Fibroblast of upper back skin (primary cell): ENCODE measurements around the gene TUBA4B.
A peak's percentile ranks its signal among the peaks of the same experiment; 100 is the strongest.

Source experiments
- DNase-seq: peaks from one replicate; pipeline ENCODE4 v3.0.0-alpha.2; 2013

TUBA4B gene

GRCh38 chr2:219218732-219219701, 34.0 kb upstream of the TUBA4B start, which contains the start of gene ABCB6:
Gene ABCB6 (minus strand): TSS chr2:219218958. CDS start chr2:219218673, 285 bp downstream.
- DNase-seq, result peak; percentile 97

GRCh38 chr2:219219784-219220532, 33.1 kb upstream of the TUBA4B start:
- no peak for DNase-seq

GRCh38 chr2:219220652-219221402, 32.2 kb upstream of the TUBA4B start:
- no peak for DNase-seq

DNA sequence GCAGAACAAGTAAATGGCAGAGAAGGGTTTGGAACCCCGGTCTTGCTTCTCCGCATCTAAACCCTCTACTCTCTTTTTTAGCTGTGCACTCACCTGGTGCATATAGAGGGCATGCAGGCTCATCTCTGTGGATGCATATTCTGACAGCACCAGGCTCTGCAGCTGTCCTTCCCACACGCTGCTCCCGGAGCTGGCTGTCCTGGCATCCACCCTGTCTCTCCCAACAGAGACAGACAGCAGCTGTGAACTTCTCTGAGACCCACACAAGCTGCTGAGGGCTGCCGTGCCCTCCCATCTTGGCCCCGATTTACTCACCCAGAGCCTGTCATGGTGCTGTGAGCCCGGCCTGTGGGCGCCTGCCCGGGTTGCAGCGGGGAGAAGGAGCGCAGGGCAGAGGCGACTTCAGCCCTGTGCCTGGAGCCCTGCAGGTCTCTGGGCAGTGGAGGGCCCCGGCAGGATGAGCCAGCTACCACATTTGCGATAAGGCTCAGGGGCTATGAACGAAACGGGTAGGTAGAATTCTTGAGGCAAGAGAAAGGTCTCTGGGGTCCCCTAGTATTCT, 31.0 kb upstream of the TUBA4B start:
- no peak for DNase-seq

- DNase-seq, result no peak
Measured at GRCh38 chr2:219223831-219224610, 29.0 kb upstream of the TUBA4B start.

- DNase-seq, result no peak
Measured at GRCh38 chr2:219225350-219225749, 27.7 kb upstream of the TUBA4B start.

GRCh38 chr2:219228041-219228910, 24.8 kb upstream of the TUBA4B start:
- no peak for DNase-seq

DNA sequence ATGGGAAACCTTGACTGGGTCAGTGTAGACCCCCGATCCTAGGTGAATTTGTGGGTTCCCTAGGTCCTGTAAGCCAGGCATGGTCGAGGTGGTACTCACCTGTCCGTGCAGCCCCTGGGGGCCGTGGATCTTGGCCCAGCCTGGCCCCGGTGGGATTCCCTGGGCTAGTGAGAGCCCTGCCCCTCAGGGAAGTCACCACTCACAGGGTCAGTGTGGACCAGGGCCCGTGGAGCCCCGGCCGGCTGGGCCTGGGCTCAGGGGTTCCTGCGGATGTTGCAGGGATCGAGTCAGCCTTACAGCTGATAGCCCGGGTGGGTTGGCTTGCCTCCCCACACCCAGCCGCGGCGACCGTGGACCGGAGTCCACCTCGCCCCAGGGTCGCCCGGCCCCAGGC, 24.1 kb upstream of the TUBA4B start:
- no peak for DNase-seq

GRCh38 chr2:219229305-219230058, 23.6 kb upstream of the TUBA4B start, which contains the start of the genes ANKZF1 and ATG9A:
Gene ANKZF1 (plus strand): TSS chr2:219229806. CDS start chr2:219230258, 452 bp downstream.
Gene ATG9A (minus strand): TSS chr2:219229636. CDS start chr2:219228024, 1,612 bp downstream.
- peak; percentile 99 for DNase-seq

DNA sequence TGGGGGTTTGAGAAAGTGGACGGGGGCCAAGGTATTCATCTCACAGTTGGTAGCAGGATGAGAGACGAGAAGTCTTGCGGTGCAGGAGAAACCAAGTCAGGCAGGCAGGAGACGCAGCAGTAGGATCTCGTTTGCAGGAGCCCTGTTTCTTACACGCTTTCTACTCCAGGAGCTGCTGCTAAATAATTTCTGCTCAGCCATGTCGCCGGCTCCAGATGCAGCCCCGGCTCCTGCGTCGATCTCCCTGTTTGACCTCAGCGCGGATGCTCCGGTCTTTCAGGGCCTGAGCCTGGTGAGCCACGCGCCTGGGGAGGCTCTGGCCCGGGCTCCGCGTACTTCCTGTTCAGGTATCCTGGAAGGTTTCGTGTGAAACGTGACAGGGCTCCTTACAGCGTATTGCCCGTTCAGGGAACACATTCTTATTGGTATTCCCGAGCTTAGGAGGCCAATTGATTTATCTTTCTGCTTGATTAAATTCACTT, 22.9 kb upstream of the TUBA4B start:
- DNase-seq, result peak; percentile 56

DNA sequence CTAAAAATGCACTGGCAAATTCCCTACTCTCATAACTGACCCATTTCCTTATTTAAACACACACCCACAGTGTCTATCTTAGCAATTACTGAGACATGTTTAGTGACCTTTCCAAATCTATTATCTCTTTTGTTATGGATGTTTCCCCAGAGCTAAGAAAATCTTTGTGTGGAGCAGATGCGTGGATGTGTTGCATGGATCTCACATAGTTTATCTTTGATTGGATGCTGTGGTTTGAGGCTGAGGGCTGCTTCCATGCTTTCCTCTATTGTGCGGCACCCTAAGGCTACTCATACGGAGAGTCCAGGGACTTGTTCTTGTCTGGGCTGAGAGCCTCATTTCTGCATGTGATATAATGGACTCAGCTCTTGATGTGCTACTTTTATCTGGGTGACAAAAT, 18.7 kb upstream of the TUBA4B start:
- DNase-seq, result no peak

- DNase-seq, result no peak
Measured at GRCh38 chr2:219243291-219243761, 9.7 kb upstream of the TUBA4B start.

GRCh38 chr2:219244789-219245147, 8.3 kb upstream of the TUBA4B start:
- no peak for DNase-seq

- peak; percentile 90 for DNase-seq
Measured at GRCh38 chr2:219245148-219245898, 7.7 kb upstream of the TUBA4B start, which contains the start of the genes GLB1L and STK16. Gene GLB1L (minus strand): TSS chr2:219245444. CDS start chr2:219243573, 1,871 bp downstream. Gene STK16 (plus strand): TSS chr2:219245479. CDS start chr2:219246000, 521 bp downstream.

- no peak for DNase-seq
Measured at GRCh38 chr2:219245899-219246230, 7.2 kb upstream of the TUBA4B start.

- DNase-seq, result no peak
Measured at GRCh38 chr2:219246559-219246958, 6.5 kb upstream of the TUBA4B start.

DNA sequence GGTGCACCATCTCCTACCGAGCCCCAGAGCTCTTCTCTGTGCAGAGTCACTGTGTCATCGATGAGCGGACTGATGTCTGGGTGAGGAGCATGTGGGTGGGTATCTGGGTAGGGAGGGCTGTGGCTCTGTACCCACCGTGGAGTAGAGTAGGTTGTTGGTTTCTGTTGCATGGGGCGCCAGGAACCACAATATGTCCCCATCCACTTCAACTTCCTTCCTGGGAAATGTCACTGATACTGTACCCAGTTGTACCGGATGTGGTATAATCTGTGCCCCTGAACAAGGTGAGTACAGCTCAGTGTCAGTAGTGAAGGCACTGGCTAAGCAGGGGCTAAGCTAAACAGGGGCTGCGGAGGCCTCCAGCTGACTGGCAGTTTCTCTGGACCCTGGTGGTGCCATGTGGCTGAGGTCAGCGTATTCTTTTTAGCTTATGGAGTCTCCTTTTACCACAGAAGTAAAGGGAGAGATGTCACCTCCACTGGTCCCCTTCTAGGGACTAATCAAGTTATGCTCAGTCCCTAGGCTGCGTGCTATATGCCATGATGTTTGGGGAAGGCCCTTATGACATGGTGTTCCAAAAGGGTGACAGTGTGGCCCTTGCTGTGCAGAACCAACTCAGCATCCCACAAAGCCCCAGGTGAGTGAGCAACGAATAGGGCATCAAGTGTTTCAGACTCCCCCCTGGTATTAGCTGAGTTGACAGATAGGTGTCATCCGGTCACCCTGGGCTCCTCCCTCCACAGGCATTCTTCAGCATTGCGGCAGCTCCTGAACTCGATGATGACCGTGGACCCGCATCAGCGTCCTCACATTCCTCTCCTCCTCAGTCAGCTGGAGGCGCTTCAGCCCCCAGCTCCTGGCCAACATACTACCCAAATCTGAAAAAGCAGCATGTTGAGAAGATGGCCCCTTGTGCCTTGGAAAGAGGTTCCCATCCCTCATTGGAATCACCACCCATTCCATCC, 5.1 kb upstream of the TUBA4B start:
- DNase-seq, result no peak

DNA sequence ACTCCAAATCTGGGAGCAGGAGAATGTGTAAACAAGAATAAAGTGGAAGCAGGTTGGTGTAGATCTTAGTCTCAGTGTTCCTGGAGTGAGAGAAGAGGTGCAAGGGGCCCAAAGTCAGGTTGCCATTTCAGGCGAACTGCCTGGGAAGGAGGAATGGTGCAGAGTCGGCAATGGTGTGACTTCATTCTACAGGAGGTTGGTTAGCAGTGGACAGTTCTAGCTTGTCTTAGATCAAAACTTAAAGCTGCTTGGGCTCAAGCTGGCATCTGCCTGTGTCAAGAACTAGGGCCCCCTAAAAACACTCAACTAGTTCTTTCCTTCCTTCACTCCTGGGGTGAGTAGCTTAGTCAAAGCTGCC, 4.2 kb upstream of the TUBA4B start:
- no peak for DNase-seq
